Measurements from ENCODE around the gene PERM1. TPM values are rescaled to one million over a fixed set of nuclear protein-coding genes. Genes with fewer than 3 reads are reported as not detected.

PERM1 gene
- total and polyA plus RNA-seq, 9 of the 15 experiments (the other 6 are each of a cell fraction or from before 2014, with no cell fraction given): not detected

DNA sequence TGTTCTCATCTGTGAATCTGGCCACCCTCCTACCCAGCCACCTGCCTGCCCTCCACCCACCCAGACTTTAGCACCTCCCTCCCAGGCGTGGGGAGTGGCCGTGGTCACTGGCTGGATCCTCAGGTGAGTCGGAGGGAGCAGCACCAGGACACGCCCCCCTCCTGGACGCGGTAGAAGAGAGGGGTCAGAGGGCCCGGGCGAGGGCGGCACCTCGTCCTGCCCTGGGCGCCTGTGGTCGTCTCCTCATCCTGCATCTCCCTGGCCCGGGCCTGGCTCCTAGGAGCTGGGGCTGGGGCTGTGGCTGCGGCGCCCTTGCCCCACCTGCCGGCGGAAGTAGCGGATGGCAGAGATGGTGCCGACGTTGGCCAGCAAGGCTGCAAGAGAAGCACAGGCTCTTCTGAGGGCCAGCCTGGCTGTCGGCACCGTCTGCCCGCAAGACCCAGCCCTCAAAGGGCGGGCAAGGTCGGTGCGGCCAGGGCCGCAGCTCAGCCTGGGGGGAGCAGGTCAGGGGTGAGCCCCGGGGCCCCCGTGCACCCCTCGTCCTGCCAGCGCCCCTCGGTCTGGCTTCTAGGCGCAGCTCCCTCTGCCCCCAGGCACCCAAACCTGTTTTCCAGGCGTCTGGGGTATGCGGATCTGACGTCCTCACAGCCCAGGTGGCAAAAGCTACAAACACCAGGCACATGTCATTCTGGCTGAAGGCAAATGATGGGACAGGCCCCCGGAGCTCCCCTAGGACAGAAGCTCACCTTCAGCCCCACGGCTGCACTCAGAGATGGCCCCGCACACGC is 5.8 kb downstream of the PERM1 start (continued):
- TF ChIP-seq POLR2AphosphoS5 (IDR thresholded peaks at IDR 0.05; ENCODE audit: control insufficient read depth, insufficient read depth, low read depth, low read length): no peak
- TF ChIP-seq SMAD2 (IDR thresholded peaks at IDR 0.05; ENCODE audit: low read depth, low read length): no peak
- TF ChIP-seq XRCC5 (IDR thresholded peaks at IDR 0.05; ENCODE audit: low read depth, low read length): no peak
- TF ChIP-seq NR2F6 (CRISPR knock-in tag; IDR thresholded peaks at IDR 0.05): no peak
- TF ChIP-seq ZNF324 (CRISPR knock-in tag; IDR thresholded peaks at IDR 0.05): no peak
- TF ChIP-seq ARID3B (CRISPR knock-in tag; IDR thresholded peaks at IDR 0.05; ENCODE audit: borderline replicate concordance): no peak
- no peak for TF ChIP-seq SRF (CRISPR knock-in tag; IDR thresholded peaks at IDR 0.05)
- TF ChIP-seq E2F8 (IDR thresholded peaks at IDR 0.05; ENCODE audit: low read depth, partially characterized antibody): no peak
- no peak for TF ChIP-seq RBM39 (optimal IDR thresholded peaks at IDR 0.05; ENCODE audit: low read depth, low read length)
- TF ChIP-seq SMC3 (conservative IDR thresholded peaks at IDR 0.05; ENCODE audit: insufficient read depth, low read depth, low read length): peak; percentile 71
- no peak for TF ChIP-seq ZNF699 (CRISPR knock-in tag; IDR thresholded peaks at IDR 0.05; ENCODE audit: insufficient replicate concordance)
- no peak for TF ChIP-seq ZC3H8 (IDR thresholded peaks at IDR 0.05)
- TF ChIP-seq ZNF212 (CRISPR knock-in tag; IDR thresholded peaks at IDR 0.05): no peak
- TF ChIP-seq SLC30A9 (CRISPR knock-in tag; IDR thresholded peaks at IDR 0.05): no peak
- TF ChIP-seq RBBP5 (IDR thresholded peaks at IDR 0.05; ENCODE audit: borderline replicate concordance, insufficient read depth, low read length, poor library complexity, severe bottlenecking): no peak
- TF ChIP-seq, protein P1, sequence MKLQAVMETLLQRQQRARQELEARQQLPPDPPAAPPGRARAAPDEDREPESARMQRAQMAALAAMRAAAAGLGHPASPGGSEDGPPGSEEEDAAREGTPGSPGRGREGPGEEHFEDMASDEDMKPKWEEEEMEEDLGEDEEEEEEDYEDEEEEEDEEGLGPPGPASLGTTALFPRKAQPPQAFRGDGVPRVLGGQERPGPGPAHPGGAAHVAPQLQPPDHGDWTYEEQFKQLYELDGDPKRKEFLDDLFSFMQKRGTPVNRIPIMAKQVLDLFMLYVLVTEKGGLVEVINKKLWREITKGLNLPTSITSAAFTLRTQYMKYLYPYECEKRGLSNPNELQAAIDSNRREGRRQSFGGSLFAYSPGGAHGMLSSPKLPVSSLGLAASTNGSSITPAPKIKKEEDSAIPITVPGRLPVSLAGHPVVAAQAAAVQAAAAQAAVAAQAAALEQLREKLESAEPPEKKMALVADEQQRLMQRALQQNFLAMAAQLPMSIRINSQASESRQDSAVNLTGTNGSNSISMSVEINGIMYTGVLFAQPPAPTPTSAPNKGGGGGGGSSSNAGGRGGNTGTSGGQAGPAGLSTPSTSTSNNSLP (IDR thresholded peaks at IDR 0.05; ENCODE audit: borderline replicate concordance, low read depth, low read length): no peak
- no peak for TF ChIP-seq CBX5 (IDR thresholded peaks at IDR 0.05; ENCODE audit: borderline replicate concordance, low read depth)
- no peak for TF ChIP-seq PRPF4 (IDR thresholded peaks at IDR 0.05; ENCODE audit: insufficient read depth, low read depth, low read length, poor library complexity, severe bottlenecking)
- no peak for TF ChIP-seq STAT5A (IDR thresholded peaks at IDR 0.05; ENCODE audit: borderline replicate concordance, low read length)
- TF ChIP-seq, protein P2, sequence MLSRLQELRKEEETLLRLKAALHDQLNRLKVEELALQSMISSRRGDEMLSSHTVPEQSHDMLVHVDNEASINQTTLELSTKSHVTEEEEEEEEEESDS (CRISPR knock-in tag; IDR thresholded peaks at IDR 0.05): no peak
- 0 out of 2 replicates have a peak, but pooled peaks have one; percentile 25 for TF ChIP-seq CREM (IDR thresholded peaks at IDR 0.05; ENCODE audit: low read depth)

Data from K562 (cell line).